Ishikawa (cell line): ENCODE results near the gene LAMB4.

ENCODE experiments used
- CEBPB ChIP-seq: IDR thresholded peaks from 2 replicates; pipeline ENCODE4 v1.6.1; 2012
- CREB1 ChIP-seq: IDR thresholded peaks from 2 replicates; pipeline ENCODE4 v1.6.1; 2012; ENCODE audit warnings: low read depth
- EGR1 ChIP-seq: IDR thresholded peaks from 2 replicates; pipeline ENCODE4 v1.6.1; 2012
- EP300 ChIP-seq: IDR thresholded peaks from 2 replicates; pipeline ENCODE4 v1.6.1; 2012; ENCODE audit warnings: borderline replicate concordance
- FOXM1 ChIP-seq: IDR thresholded peaks from 2 replicates; pipeline ENCODE4 v1.6.1; 2012; ENCODE audit warnings: low read depth, borderline replicate concordance
- MAX ChIP-seq: IDR thresholded peaks from 2 replicates; pipeline ENCODE4 v1.6.1; 2012
- NFIC ChIP-seq: IDR thresholded peaks from 2 replicates; pipeline ENCODE4 v1.6.1; 2012
- RAD21 ChIP-seq: IDR thresholded peaks from 2 replicates; pipeline ENCODE4 v1.6.1; 2012; ENCODE audit warnings: low read depth
- TAF1 ChIP-seq: IDR thresholded peaks from 2 replicates; pipeline ENCODE4 v1.6.1; 2012; ENCODE audit warnings: low read depth, mild to moderate bottlenecking
- TCF12 ChIP-seq: IDR thresholded peaks from 2 replicates; pipeline ENCODE4 v1.6.1; 2012; ENCODE audit warnings: low read depth
- TEAD4 ChIP-seq: IDR thresholded peaks from 2 replicates; pipeline ENCODE4 v1.6.1; 2012
- USF1 ChIP-seq: IDR thresholded peaks from 2 replicates; pipeline ENCODE4 v1.6.1; 2012
- YY1 ChIP-seq: IDR thresholded peaks from 2 replicates; pipeline ENCODE4 v1.6.1; 2012; ENCODE audit warnings: low read depth
- ZBTB7A ChIP-seq: IDR thresholded peaks from 2 replicates; pipeline ENCODE4 v1.6.1; 2012; ENCODE audit warnings: low read depth
- TF ChIP-seq, protein P1 (sequence below): IDR thresholded peaks from 2 replicates; pipeline ENCODE4 v1.6.1; 2012; ENCODE audit warnings: low read depth, mild to moderate bottlenecking

Gene LAMB4

DNA sequence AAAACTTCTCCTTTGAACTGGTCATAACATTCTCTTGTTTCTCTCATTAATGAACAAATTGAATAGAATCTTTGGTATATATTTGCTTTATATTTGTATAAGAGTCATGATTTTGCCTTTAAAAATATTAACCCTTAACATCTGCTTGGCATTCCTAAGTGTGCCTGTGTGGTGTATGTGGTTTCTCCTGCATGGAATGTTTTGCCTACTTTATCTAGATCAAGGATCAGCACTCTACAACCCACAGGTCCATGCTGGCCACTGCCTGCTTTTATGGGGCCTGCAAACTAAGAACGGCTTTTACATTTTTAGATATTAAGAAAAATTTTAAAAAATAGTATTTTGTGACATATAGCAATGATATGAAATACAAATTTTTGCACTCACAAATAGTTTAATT, 4.3 kb upstream of the LAMB4 start:
- TF ChIP-seq YY1 (no peak), TEAD4 (no peak), MAX (no peak), CEBPB (no peak), NFIC (no peak), ZBTB7A (no peak), TCF12 (no peak)

GRCh38 chr7:108132551-108133265, 2.5 kb upstream of the LAMB4 start:
- no peak for TF ChIP-seq TCF12
- no peak for TF ChIP-seq CEBPB
- no peak for TF ChIP-seq YY1
- TF ChIP-seq CREB1 = no peak
- TF ChIP-seq TAF1 = no peak
- no peak for TF ChIP-seq EP300
- TF ChIP-seq, protein P1, sequence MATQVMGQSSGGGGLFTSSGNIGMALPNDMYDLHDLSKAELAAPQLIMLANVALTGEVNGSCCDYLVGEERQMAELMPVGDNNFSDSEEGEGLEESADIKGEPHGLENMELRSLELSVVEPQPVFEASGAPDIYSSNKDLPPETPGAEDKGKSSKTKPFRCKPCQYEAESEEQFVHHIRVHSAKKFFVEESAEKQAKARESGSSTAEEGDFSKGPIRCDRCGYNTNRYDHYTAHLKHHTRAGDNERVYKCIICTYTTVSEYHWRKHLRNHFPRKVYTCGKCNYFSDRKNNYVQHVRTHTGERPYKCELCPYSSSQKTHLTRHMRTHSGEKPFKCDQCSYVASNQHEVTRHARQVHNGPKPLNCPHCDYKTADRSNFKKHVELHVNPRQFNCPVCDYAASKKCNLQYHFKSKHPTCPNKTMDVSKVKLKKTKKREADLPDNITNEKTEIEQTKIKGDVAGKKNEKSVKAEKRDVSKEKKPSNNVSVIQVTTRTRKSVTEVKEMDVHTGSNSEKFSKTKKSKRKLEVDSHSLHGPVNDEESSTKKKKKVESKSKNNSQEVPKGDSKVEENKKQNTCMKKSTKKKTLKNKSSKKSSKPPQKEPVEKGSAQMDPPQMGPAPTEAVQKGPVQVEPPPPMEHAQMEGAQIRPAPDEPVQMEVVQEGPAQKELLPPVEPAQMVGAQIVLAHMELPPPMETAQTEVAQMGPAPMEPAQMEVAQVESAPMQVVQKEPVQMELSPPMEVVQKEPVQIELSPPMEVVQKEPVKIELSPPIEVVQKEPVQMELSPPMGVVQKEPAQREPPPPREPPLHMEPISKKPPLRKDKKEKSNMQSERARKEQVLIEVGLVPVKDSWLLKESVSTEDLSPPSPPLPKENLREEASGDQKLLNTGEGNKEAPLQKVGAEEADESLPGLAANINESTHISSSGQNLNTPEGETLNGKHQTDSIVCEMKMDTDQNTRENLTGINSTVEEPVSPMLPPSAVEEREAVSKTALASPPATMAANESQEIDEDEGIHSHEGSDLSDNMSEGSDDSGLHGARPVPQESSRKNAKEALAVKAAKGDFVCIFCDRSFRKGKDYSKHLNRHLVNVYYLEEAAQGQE = no peak

DNA sequence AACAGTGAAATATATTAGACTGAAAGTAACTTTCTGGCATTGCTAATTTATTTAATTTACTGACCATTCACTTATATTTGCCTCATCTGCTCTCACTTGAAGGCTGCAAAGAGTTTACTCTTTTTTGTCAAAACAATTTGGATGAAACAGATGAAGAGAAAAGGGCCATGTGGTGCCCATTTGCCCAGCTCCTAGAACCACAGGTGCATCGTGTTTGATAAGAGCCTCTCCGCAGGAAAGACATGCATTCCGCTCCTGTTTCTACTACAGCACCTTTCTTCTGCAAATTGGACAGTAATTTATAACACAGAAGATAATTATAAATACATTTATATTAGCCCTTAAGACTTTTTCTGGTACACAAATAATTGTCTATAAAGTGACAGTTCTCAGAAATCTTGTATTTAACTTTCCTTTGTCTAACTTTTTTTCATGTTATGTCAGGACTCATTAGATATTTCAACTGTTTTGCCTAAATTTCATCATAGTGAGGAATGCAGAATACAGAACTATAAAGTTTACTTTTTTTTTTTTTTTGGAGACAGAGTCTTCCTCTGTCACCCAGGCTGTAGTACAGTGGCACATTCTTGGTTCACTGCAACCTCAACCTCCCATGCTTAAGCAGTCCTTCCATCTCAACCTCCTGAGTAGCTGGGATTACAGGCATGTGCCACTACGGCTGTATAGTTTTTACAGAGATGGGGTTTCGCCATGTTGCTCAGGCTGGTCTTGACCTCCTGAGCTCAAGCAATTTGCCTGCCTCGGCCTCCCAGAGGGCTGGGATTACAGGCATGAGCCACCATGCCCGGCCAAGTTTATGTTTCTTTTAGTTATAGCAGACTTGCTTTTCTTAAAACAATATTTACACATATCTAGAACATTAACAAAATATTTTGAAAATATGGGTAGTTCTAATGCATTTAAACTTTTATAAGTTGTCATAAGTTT, 869 bp downstream of the LAMB4 start:
- TF ChIP-seq MAX (no peak), ZBTB7A (no peak), USF1 (no peak), RAD21 (no peak), FOXM1 (no peak), NFIC (no peak), YY1 (no peak), TEAD4 (no peak), TCF12 (no peak), EP300 (no peak), TAF1 (no peak), EGR1 (no peak)
- TF ChIP-seq, protein P1 = no peak

GRCh38 chr7:108128514-108128913, 1.6 kb downstream of the LAMB4 start:
- TF ChIP-seq ZBTB7A (no peak), MAX (no peak), NFIC (no peak), TEAD4 (no peak)

- no peak for TF ChIP-seq CREB1
- TF ChIP-seq FOXM1 = no peak
- TF ChIP-seq USF1 = no peak
- no peak for TF ChIP-seq CEBPB
- TF ChIP-seq EGR1 = no peak
- no peak for TF ChIP-seq TCF12
- TF ChIP-seq EP300 = no peak
- TF ChIP-seq NFIC = no peak
- TF ChIP-seq TAF1 = no peak
- TF ChIP-seq MAX = no peak
- TF ChIP-seq TEAD4 = no peak
- no peak for TF ChIP-seq RAD21
- TF ChIP-seq, protein P1 = no peak
- no peak for TF ChIP-seq ZBTB7A
- no peak for TF ChIP-seq YY1
Observed at GRCh38 chr7:108127461-108127860, 2.7 kb downstream of the LAMB4 start.
